GM19035 (cell line): Measurements from ENCODE around the gene BRF1.

Experiments used
- ATAC-seq: cut with Tn5 transposase; IDR thresholded peaks from one replicate; pipeline ENCODE4 v1.9.1; 2021; ENCODE audit not compliant: unreplicated experiment

Gene BRF1

DNA sequence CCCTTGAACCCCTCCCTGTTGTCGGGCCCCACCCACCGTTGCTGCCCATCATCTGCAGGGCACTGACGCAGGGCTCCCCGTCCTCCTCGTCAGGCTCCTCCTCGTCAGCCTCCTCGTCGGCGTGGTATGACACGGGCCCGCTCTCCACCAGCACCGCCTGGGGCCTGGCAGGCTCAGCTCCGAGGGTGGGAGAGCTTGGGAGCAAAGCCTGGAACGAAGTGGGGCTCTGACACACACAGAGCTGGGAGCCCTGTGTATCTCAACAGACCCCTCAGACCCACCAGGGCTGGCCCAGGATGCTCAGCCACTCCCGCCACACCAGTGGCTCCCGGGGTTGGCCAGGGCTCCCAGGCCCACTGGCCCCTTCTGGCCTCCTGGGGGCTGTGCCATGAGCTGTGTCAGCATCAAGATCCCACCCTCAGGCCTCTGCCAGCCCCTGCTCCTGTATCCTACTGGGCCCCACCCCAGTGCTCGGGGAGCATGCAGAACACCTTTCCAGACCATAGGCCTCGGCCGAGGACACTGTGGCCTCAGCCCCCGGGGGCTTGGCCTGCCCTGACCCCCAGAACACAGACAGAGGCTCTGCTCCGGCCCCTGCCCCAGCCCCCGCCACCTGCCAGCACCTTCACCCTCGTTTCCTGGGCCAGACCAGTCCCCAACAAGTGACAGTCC, 89.6 kb downstream of the BRF1 start:
- no peak for ATAC-seq

DNA sequence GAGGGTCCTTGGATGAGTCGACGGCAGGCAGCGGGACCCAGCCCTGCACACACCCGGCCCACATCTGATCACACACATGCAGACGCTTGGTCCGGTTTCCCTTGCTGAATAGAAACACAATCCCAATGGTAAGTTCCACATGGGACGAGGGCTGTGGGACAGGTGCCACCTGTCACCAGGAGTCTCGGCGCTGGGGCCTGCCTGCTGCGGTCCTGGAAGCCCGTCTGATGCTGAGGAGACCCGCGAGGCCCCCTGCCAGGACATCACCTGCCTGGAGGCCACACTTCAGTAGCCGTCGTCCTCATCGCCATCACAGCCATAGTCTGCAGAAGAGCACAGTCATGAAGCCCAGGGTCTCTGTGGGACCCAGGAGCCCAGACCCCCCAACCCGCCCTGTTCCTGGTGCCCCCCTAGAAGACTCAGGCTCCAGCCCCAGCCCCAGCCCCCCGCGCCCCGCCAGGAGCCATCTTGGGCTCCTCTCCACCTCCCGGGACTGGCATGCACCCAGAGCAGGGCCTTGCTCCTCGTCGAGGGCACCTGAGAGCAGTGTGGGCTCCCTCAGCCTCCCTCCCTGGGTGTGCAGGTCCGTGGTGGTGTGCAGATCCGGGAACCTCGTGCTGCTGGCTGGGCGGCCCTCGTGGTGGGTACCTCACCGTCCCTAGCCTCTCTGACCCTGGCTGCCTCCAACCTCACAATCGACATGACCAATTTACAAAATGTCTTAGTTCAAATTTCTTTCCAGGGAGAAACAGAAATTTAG, 90.4 kb downstream of the BRF1 start:
- no peak for ATAC-seq

GRCh38 chr14:105209646-105210045, 91.2 kb downstream of the BRF1 start:
- ATAC-seq: no peak

DNA sequence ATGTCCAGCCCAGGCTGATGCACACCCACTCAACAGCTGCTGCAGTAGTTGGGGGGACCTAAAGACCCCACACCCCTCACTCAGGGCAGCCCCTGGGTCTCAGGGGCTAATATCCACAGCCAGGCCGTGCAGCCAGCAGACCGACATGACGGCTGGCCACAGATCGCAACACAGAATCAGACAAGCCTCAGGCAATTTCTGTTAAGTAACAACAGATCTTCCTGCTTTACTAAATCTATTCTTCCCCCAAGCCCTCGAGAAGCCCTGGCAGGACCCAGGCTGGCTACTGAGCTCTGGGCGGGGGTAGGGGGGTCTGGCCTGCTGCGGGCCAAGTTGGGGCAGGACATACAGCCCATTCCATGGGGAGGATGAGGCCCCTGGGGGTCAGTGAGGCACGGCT, 91.7 kb downstream of the BRF1 start:
- no peak for ATAC-seq

DNA sequence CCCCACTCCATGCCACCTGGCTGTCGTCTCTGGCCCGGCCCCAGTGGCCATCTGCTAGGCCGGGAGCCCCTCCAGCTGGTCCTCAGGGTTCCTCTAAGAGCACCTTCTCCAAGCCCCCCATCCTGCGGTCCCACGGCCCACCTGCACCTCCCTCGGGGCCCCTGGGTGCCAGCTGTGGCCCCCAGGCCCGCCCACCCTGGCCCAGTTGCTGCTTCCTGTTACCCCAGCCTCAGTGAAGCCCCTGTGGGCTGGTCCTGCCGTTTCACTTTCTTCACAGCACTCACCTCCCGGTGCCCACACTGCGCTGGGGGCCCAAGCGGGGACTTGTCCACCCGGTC, 92.1 kb downstream of the BRF1 start:
- ATAC-seq: no peak

GRCh38 chr14:105207996-105208737, 92.6 kb downstream of the BRF1 start:
- ATAC-seq: no peak

GRCh38 chr14:105207460-105207901, 93.3 kb downstream of the BRF1 start:
- ATAC-seq: no peak

DNA sequence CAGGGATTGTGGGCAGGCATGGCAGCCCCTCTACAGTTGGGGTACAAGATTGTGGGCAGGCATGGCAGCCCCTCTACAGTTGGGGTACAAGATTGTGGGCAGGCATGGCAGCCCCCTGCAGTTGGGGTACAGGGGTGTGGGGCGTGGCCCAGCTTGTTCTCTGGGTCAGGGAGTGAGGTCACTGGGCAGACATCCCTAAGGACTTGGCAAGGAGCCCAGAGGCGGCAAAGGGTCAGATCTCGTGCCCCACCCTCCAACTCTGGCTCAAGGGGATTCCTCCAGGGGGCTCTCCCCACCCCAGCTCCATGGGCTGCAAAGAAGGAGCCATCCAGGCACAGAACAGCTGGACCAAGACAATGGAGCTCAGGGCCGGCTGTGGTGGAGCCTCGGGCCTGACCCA, 93.9 kb downstream of the BRF1 start:
- ATAC-seq: no peak

DNA sequence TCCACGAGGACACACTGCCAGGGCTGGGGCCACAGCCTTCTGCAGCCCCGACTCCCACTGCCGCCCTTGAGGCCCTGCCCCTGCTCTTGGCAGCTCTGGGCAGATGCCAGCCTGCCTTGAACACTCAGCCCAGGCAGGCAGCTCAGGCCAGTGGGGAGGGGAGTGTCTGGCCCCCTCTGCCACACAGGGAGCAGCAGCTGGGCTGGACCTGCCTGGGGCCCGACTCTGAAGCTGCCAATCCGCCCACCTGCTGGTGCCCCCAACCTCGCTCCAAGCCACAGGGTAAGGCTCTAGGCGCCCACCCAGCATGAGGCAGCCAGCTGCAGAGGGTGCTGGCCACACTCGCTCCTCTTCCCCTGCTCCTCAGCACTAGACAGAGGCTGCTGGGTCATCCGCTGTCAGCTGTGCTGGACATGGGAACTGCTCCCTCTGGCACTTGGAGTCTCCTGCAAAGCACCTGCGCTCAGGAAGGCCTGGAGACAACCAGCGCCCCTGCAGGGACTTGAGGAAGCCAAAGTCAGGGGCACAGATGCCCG, 95.1 kb downstream of the BRF1 start:
- no peak for ATAC-seq

DNA sequence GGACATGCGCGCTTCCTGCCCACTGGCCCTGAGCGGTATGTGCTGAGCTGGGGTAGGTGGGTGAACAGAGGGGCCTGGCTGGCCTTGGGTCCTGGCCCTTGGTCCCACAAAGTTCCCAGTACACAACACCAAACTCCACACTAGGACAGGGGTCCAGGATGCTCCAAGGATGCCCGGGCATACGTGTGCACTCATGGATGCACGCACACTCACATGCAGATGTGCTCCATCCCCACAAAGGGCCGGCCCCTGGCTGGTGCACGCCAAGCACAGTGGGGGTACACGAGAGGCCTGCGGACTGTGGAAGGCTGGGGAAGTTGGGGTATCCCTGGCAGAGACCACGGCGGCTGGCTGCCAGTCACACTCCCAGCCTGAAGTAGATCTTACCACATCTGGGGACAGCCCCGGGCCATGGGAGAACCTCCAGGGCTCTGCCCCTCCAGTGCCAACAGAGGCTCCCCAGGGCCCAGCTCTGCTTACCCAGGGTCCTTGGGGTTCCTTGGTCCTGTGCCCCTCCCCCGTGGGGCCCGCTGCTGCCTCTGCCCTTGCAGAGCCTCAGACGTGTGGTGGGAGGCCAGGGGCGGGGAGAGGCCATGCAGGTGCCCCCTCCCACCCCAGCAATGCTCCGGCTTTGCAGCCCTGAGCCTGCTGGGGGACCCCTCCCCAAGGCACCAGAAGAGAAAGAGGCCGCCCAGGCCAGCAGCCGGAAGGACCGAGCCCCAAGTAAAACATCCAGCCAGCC, 95.7 kb downstream of the BRF1 start:
- ATAC-seq: no peak

- ATAC-seq: no peak
Measured at GRCh38 chr14:105204206-105204930, 96.4 kb downstream of the BRF1 start.

DNA sequence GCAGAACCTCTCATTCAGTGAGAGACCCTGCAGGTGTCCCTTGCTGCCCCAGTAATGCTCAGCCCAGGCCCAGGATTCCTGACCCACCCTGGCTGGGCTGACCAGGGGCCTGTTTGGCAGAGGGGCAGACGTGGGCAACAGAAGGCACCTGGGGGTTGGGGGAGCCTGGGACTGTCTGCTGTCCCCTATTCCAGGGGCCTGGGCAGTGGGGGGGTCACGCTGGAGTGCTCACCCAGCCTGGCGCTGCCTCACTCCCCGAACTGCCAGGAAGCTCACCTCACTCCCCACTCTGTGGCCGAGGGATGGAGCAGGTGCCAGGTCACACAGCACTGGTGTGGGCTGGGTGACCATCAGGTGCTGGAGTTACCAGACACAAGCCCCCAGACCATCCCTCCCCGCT, 97.1 kb downstream of the BRF1 start:
- no peak for ATAC-seq

GRCh38 chr14:105203057-105203531, 97.7 kb downstream of the BRF1 start:
- ATAC-seq: no peak

- ATAC-seq: no peak
Measured at GRCh38 chr14:105201925-105202513, 98.8 kb downstream of the BRF1 start.

- no peak for ATAC-seq
Measured at GRCh38 chr14:105201156-105201924, 99.5 kb downstream of the BRF1 start.

GRCh38 chr14:105200641-105201040, 100.2 kb downstream of the BRF1 start:
- no peak for ATAC-seq

GRCh38 chr14:105200074-105200473, 100.7 kb downstream of the BRF1 start:
- no peak for ATAC-seq

DNA sequence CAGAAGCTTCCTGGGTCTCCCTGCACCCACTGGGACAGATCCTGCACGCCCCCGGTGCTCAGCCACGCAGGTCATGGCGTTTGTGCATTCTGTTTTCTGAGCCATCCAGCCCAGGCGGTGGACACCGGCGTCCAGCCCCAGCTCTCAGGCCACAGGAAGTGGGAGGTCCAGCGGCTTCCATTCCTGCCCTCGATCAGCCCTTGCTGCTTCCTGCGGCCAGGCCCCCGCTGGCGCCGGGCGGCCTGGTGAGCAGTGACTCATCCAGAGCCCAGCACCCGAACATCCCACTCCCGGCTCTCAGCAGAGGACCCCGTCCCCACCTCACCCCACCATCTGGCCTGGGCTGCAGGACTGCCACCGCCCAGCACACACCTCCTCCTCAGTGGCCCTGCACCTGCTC, 101.7 kb downstream of the BRF1 start:
- no peak for ATAC-seq

DNA sequence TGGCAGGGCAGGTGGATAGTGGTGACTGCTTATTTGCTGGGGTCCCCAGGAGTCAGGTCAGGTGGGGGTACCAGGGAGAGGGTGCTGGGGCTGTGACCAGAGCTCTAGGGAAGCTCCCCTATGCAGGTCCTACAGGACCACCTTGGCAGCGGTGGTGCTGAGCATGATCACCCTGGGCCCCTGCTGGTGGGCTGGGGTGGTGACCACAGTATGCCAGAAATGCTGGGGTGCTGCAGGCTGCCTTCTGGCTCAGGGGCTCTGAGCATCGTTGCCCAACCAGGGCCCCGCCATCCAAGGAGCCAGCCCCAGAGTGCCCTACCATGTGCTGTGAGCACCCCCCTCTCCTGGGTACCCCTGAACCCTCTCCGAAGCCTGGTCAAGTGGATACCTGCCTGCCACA, 102.2 kb downstream of the BRF1 start:
- ATAC-seq: no peak
